Measurements from ENCODE around the gene PPDPF.
A peak's percentile ranks its signal among the peaks of the same experiment; 100 is the strongest.
"Not testable (repeated sequence)": the region's sequence is repeated elsewhere in the genome, so short reads cannot be mapped to it uniquely, and the experiment has no call there.

The PPDPF gene

DNA sequence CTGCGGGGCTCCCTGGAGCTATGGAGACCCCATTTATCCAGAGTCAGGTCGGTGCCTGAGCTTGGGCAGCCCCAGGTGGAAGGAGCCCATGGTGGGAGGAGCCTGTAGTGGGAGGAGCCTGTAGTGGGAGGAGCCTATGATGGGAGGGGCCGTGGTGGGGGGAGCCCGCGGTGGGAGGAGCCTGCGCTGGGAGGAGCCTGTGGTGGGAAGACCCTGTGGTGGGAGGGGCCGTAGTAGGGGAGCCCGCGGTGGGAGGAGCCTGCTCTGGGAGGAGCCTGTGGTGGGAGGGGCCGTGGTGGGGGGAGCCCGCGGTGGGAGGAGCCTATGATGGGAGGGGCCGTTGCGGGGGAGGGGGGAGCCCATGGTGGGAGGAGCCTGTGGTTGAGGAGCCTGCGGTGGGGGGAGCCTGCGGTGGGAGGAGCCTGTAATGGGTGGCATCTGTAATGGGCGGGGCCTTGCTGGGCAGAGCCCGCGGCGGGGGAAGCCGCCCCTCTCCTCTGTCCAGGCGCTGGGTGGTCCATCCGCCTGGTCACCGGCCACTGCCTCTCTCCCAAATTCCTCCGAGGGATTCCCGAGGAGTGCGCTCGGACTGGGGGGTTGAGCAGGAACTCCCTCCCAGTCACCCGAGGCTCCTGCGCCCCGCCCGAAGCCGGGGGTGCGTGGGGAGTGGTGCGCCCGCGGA lies 32.8 kb downstream of the PPDPF start:
- DNase-seq = peak; percentile 83

DNA sequence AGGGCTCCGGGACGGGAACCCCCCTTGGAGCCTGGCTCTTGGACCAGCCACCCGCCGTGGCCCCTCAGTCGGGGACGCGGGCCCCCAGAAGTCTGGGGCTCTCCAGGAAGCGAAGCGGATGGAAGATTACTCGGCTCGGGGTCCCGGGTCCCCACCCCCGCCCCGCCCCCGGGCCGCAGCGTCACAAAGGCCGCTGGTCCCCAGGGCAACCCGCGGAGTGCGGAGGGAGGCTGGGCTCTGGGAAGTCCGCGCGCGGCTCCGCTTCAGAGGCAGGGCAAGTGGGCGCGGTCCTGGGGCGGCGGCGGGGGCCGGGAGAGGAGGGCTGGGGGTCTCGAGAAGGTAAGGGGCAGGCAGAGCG lies 33.3 kb downstream of the PPDPF start, which contains the start of gene FNDC11:
Gene FNDC11 (plus strand): TSS at position 227 of the 358 bp plus-strand sequence. CDS start 1,505 bp downstream, outside the sequence.
- peak; percentile 27 for DNase-seq

DNA sequence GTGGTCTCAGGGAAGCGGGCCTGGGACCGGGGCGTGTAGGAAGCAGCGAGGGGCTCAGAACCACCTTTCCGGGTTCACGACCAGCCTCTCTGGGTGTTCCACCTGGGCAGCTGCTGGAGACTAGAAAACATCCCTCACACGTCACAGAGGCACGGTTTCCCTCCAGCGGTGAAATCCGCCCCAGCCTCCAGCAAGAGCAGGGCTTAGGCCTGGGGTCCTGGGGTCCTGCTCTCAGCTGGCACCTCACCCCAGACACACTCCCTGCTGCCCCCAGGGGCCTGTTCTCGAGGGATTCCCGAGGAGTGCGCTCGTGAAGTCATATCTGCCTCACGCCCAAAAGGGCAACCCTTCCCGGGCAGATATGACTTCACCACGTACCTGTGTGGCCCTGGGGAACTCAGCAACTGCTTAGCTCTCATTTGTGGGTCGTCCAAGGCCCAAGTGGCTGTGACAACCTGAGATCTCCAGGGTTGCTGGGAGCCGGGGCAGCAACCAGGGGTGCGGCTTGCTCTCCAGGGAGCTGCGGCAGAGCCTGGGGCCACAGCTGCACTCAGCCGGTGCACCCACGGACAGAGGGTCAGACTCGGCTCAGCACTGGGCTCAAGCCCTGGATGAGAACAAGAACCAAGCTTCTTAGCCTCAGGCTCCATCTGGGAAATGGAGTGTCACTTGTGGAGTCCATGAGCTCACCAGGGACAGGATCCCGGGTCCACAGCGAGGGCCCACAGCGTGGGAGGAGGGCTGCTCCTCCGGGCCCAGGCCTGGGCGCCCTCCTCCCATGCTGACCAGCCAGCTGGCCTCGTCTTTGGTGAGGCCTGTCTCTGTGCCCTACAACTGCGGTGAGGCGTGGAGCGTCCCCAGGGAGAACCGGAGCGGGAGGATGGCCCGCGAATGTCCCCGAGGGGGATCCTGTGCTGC lies 34.1 kb downstream of the PPDPF start:
- DNase-seq = no peak

DNA sequence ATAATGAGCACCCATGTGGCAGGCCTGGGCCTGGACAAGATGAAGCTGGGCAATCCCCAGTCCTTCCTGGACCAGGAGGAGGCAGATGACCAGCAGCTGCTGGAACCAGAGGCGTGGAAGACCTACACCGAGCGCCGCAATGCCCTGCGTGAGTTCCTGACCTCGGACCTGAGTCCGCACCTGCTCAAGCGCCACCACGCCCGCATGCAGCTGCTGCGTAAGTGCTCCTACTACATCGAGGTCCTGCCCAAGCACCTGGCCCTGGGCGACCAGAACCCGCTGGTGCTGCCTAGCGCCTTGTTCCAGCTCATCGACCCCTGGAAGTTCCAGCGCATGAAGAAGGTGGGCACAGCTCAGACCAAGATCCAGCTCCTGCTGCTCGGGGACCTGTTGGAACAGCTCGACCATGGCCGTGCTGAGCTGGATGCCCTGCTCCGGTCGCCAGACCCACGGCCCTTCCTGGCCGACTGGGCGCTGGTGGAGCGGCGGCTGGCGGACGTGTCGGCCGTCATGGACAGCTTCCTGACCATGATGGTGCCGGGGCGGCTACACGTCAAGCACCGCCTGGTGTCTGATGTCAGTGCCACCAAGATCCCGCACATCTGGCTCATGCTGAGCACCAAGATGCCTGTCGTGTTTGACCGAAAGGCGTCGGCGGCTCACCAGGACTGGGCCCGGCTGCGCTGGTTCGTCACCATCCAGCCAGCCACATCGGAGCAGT lies 35.3 kb downstream of the PPDPF start:
- no peak for DNase-seq

DNA sequence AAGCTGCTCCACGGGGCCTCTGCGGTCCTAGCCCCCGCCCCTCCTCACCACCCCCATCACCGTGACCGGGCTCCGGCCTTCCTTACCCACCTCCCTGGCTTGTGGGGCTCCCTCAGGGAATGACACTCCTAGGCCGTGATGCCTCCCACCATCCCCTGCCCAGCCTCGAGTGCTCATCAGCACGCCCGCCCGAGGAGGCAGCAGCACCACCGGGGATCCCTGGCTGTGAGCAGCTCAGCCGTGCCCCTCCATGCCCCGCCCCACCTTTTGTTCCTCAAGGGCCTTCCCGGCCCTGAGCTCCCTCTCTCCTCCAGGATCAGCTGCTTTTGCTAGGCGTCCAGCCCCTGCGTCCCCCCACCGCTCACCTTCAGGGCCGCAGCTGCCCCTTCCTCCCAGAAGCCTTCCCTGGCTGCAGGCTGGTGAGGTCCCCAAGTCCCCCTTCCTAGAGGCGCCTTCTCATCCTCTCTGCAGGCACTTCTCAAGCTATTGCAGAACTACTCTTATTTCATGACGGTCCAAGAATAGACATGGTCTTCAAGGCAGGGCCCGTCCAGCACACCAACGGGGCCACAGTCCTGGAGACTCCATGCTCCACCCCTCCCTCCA lies 36.4 kb downstream of the PPDPF start:
- DNase-seq = no peak

DNA sequence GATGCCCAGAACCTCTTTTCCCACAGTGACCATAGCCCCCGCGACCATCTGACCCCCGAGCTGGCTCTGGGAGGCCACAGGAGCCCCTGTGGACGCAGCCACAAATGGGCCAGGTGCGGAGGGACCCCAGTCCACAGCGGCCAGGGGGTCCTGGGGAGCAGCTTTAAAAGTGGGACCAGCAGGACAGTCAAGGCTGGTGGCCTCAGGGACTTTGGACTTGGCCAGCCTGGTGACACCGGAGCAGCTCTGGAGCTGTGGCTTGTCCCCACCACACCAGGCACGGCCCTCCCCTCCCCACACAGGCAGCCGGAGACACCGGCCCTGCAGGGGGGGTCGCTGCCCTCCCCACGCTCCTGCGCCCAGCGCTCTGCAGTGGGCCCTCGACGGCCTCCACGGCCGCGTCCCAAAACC lies 36.9 kb downstream of the PPDPF start:
- DNase-seq = no peak

DNA sequence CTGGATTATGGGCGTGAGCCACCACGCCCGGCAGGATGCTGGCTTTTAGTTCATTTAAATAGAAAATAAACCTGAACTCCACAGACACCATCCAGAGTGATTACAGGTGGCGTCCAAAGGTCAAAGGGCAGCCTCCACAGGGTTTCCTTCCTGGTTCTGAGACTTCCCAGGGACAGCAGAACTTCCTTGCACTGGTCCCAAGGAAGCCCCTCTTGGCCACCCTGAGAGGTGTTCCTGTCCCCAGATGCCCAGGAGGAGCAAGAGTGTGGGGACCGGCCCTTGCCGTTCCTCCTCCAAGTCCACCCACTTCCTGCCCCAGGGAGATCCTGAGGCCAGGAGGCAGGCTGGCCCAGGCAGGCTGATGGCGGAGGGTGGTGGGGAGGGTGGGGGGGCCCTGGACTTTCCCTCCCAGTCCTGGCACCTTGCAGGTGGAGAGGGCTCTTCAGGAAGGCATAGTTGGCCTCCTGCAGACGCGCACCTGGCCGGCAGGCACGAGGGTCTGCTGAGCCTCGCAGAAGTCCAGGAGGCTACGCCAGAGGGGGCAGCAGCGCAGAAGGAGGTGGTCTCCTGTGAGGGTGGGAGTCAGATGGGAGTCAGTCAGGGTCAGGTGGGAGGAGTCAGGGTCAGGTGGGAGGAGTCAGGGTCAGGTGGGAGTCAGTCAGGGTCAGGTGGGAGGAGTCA lies 38.4 kb downstream of the PPDPF start:
- no peak for DNase-seq

DNA sequence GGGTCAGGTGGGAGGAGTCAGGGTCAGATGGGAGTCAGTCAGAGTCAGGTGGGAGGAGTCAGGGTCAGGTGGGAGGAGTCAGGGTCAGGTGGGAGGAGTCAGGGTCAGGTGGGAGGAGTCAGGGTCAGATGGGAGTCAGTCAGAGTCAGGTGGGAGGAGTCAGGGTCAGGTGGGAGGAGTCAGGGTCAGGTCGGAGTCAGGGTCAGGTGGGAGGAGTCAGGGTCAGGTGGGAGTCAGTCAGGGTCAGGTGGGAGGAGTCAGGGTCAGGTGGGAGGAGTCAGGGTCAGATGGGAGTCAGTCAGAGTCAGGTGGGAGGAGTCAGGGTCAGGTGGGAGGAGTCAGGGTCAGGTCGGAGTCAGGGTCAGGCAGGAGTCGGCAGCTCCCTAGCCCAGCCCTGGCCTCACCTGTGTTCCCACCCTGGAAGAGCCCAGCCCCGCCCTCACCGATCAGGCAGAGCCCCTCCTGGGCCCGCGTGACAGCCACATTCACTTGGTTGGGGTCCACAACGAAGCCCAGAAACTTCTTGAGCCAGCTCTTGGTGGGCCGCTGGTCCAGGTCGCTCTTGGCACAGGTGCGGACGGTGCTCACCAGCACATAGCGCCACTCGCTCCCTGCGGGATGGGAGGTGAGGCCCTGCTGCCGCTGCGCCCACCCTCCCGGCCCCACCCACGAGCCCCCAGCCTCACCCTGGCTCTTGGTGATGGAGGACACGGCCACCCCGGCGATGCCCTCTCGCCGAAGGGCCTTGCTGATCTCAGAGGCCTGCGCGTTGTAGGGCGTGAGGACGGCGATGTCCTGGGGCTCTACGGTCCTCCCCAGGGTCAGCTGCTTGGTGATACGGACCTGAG lies 39.1 kb downstream of the PPDPF start:
- not testable (repeated sequence) for DNase-seq

DNA sequence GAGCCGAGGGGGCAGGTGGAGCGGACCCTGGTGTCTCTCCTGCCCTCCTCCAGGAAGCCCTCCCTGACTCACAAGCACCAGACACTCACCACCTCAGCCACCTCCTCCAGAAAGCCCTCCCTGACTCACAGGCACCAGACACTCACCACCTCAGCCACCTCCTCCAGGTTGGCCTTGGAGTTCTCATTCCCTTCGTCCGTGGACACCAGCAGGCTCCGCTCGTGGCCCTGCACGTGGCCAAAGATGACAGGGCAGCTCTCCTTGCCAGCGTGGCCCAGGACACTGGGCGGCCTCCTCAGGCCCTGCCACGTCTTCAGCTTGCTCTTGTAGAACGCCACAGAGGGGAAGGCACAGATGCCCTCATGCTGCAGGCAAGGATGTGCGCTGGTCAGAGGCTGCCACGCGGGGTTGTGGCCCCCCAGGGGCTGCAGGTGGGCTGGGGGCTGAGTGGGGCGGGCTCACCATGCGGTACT lies 39.8 kb downstream of the PPDPF start:
- DNase-seq = no peak

DNA sequence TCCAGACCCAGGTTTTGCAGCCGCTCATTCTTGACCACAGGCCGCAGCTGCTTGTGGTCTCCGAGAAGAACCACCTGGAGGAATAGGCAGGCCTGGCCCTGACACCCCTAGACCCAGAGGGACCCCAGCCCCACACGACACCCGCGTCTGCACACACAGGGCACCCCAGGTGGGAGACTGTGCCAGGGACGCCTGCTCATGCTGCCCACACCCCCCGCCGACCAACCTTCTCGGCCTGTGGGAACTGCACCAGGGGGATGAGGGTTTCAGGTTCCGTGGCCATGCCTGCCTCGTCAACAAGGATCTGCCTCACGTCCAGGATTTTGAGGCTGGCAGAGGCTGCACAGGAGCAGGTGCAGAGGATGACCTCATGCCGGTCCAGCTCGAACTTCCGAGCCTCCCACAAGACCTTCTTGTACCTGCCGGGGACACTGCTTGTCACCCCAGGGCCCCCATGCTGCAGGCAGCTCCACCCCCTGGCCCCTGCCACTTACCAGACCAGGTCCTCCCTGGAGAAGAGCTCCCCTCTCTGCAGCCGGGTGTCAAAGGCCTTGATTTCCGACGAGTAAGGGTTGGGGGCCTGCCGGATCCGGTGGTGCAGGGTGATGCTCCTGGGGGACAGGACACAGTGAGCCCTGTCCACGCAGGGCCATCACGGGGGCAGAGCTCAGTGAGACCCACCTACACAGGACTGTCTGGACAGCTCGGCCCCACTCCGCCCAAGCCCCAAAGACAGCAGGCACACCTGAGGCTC lies 40.5 kb downstream of the PPDPF start:
- no peak for DNase-seq

DNA sequence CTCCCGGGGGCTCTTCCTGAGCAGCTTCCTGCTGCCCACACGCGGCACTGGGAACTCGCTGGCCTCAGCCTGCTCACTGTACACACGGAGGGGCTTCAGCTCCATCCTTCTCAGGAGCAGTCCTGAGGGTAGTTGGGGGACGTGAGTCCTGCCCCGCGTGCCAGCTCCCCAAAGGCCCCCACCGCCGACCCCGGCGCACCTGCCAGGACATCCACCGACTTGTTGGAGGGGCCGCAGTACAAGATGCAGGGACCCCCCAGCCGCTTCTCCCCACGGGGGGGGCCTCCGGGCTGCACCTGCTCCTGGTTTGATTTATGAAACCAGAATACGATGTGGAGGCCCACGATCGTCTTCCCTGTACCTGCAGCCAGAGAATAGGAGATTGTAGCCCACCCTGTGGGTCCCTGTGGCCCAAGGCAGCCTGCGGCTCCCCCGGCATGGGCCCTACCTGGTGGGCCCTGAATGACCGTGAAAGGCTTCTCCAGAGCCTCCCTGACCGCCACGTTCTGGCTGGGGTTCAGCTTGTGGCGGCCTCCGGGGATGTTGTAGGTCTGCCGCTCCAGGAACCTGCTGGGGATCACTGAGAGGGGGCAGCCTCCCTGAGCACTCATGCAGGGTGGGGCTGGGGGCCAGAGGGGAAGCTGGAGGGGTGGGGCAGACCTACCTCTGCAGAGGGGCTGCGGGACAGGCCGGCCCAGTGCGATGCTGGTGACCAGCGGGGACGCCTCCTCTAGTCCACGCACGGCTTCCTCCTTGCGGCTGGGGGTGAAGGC lies 41.2 kb downstream of the PPDPF start:
- no peak for DNase-seq

DNA sequence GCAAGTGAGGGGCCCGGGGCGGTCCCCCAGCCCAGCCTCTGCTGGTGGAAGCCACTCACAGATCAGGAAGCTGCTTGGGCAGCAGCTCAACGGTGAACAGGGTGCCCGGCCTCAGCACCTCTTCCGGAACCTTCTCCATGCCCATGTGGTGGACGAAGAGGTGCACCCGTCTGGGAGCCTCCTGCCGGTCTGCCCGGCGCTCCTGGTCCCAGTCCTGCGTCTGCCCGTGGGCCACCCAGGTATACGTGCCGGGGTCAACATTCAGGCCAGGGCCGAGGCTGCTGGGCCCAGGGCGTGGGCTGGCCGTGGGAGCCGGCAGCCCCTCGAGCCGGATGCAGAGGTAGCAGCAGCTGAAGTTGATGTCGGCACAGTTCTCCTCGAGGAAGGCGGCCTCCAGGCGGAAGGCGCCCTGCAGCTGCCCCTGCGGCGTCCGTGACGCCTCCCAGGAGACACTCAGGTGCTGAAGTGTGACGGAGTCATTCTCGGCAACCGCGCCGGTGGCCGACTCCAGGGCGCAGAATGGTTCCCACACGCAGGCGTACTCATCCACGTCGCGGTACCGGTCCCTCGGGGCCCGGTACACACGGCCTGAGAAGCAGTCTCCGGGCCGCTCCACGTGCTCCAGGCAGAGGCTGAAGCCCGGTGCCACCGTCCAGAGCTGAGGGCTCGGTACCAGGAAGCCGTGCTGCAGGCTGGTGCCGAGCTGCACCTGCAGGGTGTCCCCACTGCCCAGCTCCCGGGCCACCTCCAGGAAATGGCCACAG lies 42.1 kb downstream of the PPDPF start:
- DNase-seq = no peak

DNA sequence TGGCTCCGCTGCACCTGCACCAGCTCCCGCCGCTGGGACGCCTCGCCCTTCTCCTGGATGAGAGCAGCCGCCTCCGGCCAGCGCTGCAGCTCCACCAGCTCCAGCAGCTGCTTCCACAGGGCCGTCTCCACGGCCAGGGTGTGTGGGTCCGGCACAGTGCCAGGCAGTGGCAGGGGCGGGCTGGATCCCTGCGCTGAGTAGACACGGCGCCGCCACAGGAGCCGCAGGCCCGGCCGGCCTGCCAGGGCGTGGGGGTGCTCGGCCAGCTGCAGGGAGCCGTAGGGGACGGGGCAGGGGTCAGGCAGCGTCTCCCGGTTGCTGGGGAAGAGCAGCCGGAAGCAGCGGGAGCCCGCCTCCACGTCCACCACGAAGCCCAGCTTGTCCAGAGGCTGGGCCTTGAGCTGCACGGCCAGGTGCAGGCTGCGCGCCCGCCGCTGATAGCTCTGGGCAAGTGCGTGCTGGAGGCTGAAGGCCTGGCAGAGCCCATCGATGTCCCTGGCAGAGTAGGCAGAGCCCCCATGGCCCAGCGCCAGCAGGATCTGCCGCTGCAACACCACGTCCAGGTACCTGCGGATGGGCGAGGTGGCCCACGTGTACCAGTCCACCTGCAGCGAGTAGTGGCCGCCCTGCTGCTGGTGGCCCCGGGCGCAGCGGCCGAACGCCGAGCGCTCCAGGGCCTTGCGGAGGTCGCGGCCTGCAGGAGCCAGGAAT lies 42.8 kb downstream of the PPDPF start:
- DNase-seq = no peak

DNA sequence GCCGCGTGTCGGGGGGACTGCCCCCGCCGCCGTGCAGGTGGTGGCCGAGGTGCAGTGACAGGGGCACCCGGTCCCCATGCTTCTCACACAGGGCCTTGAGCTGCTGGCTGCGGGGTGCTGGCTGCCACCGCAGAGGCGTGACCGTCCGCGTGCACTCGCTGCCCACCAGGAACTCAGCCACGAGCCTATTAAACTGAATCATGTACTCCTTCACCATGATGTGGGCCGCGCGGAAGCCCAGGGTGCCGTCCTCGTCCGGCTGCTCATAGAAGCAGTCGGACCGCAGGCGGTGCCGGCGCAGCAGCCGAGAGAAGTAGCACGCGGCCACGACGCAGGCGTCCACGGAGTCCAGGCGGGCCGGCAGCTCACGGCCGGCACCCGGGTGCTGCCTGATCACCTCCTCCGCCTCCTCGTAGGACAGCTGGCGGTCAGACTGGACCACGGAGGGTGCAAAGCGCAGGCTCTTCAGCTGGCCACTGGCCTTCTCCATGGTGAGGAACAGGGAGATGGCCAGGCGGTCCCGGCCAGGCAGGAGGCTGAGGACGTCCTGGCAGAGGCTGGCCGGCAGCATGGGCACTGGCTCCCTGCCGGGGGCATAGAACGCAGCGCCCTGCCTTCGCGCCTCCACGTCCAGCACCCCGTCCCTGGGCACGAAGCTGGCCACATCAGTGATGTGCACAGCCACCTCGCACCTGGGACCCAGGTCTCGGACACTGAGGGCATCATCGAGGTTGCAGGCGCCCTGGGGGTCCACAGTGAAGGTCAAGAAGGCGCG lies 43.7 kb downstream of the PPDPF start:
- no peak for DNase-seq

DNA sequence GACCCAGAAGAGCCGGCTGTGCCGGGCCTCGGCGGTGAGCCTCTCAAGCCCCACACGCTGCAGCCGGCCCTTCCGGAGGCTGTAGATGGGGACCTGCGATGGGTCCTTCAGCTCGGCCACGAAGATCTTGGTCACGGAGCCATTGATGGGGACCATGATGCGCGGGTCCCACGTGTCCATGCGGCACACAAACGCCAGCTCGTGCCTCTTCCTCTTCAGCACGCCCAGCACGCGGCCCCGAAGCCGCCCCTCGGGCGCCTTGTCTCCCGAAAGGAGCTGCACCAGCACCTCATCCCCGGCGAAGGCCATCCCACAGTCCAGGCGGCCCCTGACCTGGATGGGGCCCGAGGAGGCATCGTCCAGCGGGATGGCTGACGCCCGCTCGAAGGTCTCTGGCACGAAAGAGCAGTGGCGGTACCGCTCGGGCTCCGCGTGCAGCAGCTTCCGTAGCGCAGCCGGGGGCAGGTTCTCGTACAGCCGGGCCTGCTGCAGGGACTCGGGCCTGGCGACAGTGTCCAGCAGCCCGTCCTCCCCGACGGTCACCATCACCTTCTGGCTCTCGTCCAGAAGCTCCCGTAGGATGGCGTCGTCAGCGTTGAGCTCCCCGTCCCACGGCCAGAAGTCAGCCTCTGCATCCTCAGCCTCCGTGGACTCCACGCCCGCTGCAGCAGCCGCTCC lies 44.6 kb downstream of the PPDPF start:
- no peak for DNase-seq

DNA sequence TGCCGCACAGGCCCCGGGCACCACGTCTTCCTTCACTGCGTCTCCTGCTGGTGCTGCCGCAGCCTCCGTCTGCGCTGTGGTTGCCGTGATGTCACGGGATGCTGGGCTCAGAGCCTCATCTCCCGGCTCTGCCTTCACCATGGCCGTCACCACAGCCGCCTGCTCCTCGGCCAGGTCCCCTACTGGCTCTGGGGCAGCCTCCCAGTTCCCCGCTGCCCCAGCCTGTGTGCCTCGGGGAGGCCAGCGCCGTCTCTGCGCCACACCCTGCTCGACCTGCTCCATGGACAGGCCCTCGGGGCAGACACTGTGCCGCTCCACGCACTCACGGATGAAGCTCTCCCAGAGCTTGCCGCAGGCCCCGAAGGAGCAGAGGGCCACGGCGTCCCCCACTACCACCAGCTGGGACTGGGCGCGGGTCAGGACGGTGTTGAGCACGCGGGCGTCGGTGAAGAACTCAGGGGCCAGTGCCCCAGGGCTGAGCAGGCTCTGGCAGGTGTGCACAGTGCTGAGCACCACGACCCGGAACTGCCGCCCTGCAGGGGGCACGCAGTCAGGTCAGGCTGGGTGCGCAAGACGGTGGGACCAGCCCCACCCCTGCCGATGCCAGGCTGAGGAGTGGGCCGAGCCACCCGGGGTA lies 45.3 kb downstream of the PPDPF start:
- DNase-seq = peak; percentile 28
